ENCODE data around the gene SFTPD. TPM values are rescaled to one million over a fixed set of nuclear protein-coding genes. Genes with fewer than 3 reads are reported as not detected.

SFTPD gene
- total RNA-seq, 1 donor from 2014 or later = not detected

GRCh38 chr10:79938728-79939406 is 10.0 kb downstream of the SFTPD start:
- Mint-ChIP-seq H3K4me3 (no peak overlapping the region), H3K27ac (ENCODE audit: unreplicated experiment) (no peak overlapping the region), H3K27me3 (ENCODE audit: low read depth) (no peaks in the 10 kb centered on the region), H3K9me3 (no peaks in the 10 kb centered on the region), H3K36me3 (ENCODE audit: low read depth) (no peaks in the 10 kb centered on the region), H3K4me1 (no peaks in the 10 kb centered on the region)
- no peak for TF ChIP-seq CTCF (conservative IDR thresholded peaks at IDR 0.05)
- DNase-seq (ENCODE audit: low read depth, low spot score) = no peak

- no peak for DNase-seq (ENCODE audit: low read depth, low spot score)
- no peaks in the 10 kb centered on the region for H3K27me3 Mint-ChIP-seq (ENCODE audit: low read depth)
- H3K4me3 Mint-ChIP-seq = no peak overlapping the region
Observed at GRCh38 chr10:79937701-79938151, 11.2 kb downstream of the SFTPD start.

GRCh38 chr10:79936625-79937615 is 12.0 kb downstream of the SFTPD start:
- DNase-seq (ENCODE audit: low read depth, low spot score) = no peak
- Mint-ChIP-seq H3K27ac (ENCODE audit: unreplicated experiment) (peak overlapping the region; percentile 78), H3K4me3 (no peak overlapping the region), H3K36me3 (ENCODE audit: low read depth) (no peaks in the 10 kb centered on the region), H3K4me1 (no peaks in the 10 kb centered on the region), H3K27me3 (ENCODE audit: low read depth) (no peaks in the 10 kb centered on the region), H3K9me3 (no peaks in the 10 kb centered on the region)
- no peak for TF ChIP-seq CTCF (conservative IDR thresholded peaks at IDR 0.05)

More at GRCh38 chr10:79937701-79938151, 11.2 kb downstream of the SFTPD start:
- H3K9me3 Mint-ChIP-seq = no peaks in the 10 kb centered on the region
- no peak for TF ChIP-seq CTCF (conservative IDR thresholded peaks at IDR 0.05)
- H3K36me3 Mint-ChIP-seq (ENCODE audit: low read depth) = no peaks in the 10 kb centered on the region
- no peaks in the 10 kb centered on the region for H3K4me1 Mint-ChIP-seq
- H3K27ac Mint-ChIP-seq (ENCODE audit: unreplicated experiment) = no peak overlapping the region

- no peak for DNase-seq (ENCODE audit: low read depth, low spot score)
- H3K9me3 Mint-ChIP-seq = no peaks in the 10 kb centered on the region
- H3K4me3 Mint-ChIP-seq = no peak overlapping the region
- H3K27ac Mint-ChIP-seq (ENCODE audit: unreplicated experiment) = no peak overlapping the region
- no peaks in the 10 kb centered on the region for H3K36me3 Mint-ChIP-seq (ENCODE audit: low read depth)
- H3K4me1 Mint-ChIP-seq = no peaks in the 10 kb centered on the region
- no peak for TF ChIP-seq CTCF (conservative IDR thresholded peaks at IDR 0.05)
- H3K27me3 Mint-ChIP-seq (ENCODE audit: low read depth) = peaks cover 20% of the 10 kb centered on the region
Observed at GRCh38 chr10:79933961-79934360, 14.9 kb downstream of the SFTPD start.

- Mint-ChIP-seq H3K4me3 (no peak overlapping the region), H3K27ac (ENCODE audit: unreplicated experiment) (no peak overlapping the region), H3K4me1 (no peaks in the 10 kb centered on the region), H3K36me3 (ENCODE audit: low read depth) (no peaks in the 10 kb centered on the region), H3K27me3 (ENCODE audit: low read depth) (peaks cover 20% of the 10 kb centered on the region), H3K9me3 (no peaks in the 10 kb centered on the region)
- no peak for TF ChIP-seq CTCF (conservative IDR thresholded peaks at IDR 0.05)
- no peak for DNase-seq (ENCODE audit: low read depth, low spot score)
Observed at GRCh38 chr10:79932841-79933379, 16.0 kb downstream of the SFTPD start.
